Measurements from ENCODE around the gene TRPM1.

Gene TRPM1

GRCh38 chr15:31147944-31148296 lies 46.4 kb upstream of the TRPM1 start:
- TF ChIP-seq, protein P1, sequence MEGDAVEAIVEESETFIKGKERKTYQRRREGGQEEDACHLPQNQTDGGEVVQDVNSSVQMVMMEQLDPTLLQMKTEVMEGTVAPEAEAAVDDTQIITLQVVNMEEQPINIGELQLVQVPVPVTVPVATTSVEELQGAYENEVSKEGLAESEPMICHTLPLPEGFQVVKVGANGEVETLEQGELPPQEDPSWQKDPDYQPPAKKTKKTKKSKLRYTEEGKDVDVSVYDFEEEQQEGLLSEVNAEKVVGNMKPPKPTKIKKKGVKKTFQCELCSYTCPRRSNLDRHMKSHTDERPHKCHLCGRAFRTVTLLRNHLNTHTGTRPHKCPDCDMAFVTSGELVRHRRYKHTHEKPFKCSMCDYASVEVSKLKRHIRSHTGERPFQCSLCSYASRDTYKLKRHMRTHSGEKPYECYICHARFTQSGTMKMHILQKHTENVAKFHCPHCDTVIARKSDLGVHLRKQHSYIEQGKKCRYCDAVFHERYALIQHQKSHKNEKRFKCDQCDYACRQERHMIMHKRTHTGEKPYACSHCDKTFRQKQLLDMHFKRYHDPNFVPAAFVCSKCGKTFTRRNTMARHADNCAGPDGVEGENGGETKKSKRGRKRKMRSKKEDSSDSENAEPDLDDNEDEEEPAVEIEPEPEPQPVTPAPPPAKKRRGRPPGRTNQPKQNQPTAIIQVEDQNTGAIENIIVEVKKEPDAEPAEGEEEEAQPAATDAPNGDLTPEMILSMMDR (IDR thresholded peaks at IDR 0.05; ENCODE audit: insufficient read depth, low read length, poor library complexity, severe bottlenecking): no peak
- H3K4me3 ChIP-seq (replicated peaks; ENCODE audit: low read depth, low read length): no peak overlapping the region
- no peak for DNase-seq (ENCODE audit: extremely low read depth, insufficient read length)
- H3K27me3 ChIP-seq (replicated peaks; ENCODE audit: control insufficient read depth, insufficient read depth, low read length): no peaks in the 10 kb centered on the region
- H3K36me3 ChIP-seq (ENCODE audit: control insufficient read depth, insufficient read depth, low read length): no peaks in the 10 kb centered on the region

- DNase-seq (ENCODE audit: extremely low read depth, insufficient read length): no peak
- Histone ChIP-seq H3K36me3 (ENCODE audit: control insufficient read depth, insufficient read depth, low read length) (no peaks in the 10 kb centered on the region), H3K4me3 (replicated peaks; ENCODE audit: low read depth, low read length) (no peak overlapping the region), H3K27me3 (replicated peaks; ENCODE audit: control insufficient read depth, insufficient read depth, low read length) (no peaks in the 10 kb centered on the region)
- TF ChIP-seq, protein P1 (IDR thresholded peaks at IDR 0.05; ENCODE audit: insufficient read depth, low read length, poor library complexity, severe bottlenecking): no peak
Observed at GRCh38 chr15:31147456-31147855, 45.9 kb upstream of the TRPM1 start.

DNA sequence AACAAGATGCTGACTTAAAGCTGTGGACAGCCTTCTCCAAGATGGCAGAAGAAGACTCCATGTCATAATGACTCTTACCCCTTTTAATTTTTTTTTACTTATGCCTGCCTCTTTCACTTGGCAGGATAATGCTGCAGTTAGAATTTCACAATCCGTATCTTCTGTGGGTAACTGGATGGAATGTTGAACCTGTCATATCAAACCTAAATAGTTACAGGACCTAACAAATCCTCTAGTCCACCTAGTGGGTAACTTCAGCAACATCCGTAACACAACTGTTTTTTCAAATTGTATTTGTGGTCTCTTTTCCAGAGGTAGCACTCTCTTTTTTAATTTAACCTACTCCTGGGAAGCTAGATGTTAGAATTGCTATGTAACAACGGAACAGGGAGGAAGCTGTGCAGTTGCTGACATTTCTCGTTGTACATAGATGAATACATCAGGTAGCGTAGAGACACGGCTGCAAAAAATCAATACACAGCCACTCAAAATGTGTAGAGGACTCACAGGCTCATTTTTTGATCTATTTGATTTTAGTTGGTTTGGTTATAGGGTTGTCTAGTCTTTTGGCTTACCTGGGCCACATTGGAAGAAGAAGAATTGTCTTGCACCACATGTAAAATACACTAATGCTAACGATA lies 43.9 kb upstream of the TRPM1 start:
- Histone ChIP-seq H3K4me3 (replicated peaks; ENCODE audit: low read depth, low read length) (no peak overlapping the region), H3K27me3 (replicated peaks; ENCODE audit: control insufficient read depth, insufficient read depth, low read length) (no peaks in the 10 kb centered on the region), H3K36me3 (ENCODE audit: control insufficient read depth, insufficient read depth, low read length) (no peaks in the 10 kb centered on the region)
- DNase-seq (ENCODE audit: extremely low read depth, insufficient read length): no peak
- TF ChIP-seq, protein P1 (IDR thresholded peaks at IDR 0.05; ENCODE audit: insufficient read depth, low read length, poor library complexity, severe bottlenecking): no peak

GRCh38 chr15:31141792-31142191 lies 40.3 kb upstream of the TRPM1 start:
- TF ChIP-seq, protein P1 (IDR thresholded peaks at IDR 0.05; ENCODE audit: insufficient read depth, low read length, poor library complexity, severe bottlenecking): no peak
- Histone ChIP-seq H3K27me3 (replicated peaks; ENCODE audit: control insufficient read depth, insufficient read depth, low read length) (no peaks in the 10 kb centered on the region), H3K4me3 (replicated peaks; ENCODE audit: low read depth, low read length) (no peak overlapping the region), H3K36me3 (ENCODE audit: control insufficient read depth, insufficient read depth, low read length) (no peaks in the 10 kb centered on the region)
- DNase-seq (ENCODE audit: extremely low read depth, insufficient read length): no peak

DNA sequence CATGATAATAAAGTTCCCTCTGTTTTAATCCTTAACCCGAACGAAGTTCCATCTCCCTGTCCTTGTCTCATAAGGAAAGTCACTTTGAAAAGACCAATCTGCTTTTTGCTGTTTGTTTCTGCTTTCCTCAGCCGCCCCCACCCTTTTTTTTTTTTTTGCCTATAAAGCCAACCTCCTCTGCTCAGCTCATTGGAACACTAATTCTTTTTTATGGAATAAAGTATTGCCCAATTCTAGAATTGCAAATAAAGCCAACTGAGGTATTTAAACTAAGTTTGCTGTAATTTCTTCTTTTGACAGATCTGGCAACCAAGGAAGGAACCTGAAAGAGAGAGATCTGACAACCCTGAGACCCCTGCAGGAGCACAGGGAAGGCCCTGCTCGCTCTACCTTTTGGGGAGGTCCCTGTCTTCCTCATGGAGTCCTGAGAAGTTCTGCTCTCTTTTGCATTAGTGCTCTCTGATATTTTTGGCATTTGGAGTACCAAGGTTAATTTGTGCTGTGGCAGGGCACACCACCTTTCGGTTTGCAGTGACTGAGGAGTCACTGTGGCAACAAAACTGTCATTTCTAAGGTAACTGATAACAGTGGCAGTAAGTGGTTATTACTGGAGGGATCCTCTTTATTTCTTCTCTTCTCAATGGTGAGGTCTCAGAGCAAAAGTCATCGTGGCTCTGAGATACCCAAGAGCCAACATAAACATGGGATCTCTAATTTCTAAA lies 35.2 kb upstream of the TRPM1 start:
- H3K27me3 ChIP-seq (replicated peaks; ENCODE audit: control insufficient read depth, insufficient read depth, low read length): no peaks in the 10 kb centered on the region
- TF ChIP-seq, protein P1 (IDR thresholded peaks at IDR 0.05; ENCODE audit: insufficient read depth, low read length, poor library complexity, severe bottlenecking): no peak
- no peak for DNase-seq (ENCODE audit: extremely low read depth, insufficient read length)
- no peak overlapping the region for H3K4me3 ChIP-seq (replicated peaks; ENCODE audit: low read depth, low read length)
- H3K36me3 ChIP-seq (ENCODE audit: control insufficient read depth, insufficient read depth, low read length): no peaks in the 10 kb centered on the region
